ENCODE data around the gene WDR19. TPM values are rescaled to one million over a fixed set of nuclear protein-coding genes. Genes with fewer than 3 reads are reported as not detected.
A peak's percentile ranks its signal among the peaks of the same experiment; 100 is the strongest.
"Not testable (repeated sequence)": the region's sequence is repeated elsewhere in the genome, so short reads cannot be mapped to it uniquely, and the experiment has no call there.

Gene WDR19
- total RNA-seq, 1 donor from 2014 or later, result 24.9 TPM

DNA sequence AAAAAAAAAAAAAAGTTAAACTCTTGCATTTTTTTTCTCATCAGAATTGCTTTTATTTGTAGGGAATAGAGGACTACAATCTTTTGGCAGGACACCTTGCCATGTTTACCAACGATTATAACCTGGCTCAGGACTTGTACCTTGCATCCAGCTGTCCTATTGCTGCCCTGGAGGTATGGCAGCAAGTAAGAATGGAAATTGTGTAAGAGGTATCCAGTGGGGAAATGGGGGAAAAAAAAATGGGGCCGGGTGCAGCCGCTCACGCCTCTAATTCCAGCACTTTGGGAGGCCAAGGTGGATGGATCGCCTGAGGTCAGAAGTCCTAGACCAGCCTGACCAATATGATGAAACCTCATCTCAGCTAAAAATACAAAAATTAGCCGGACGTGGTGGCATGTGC lies 49.8 kb downstream of the WDR19 start:
- DNase-seq (ENCODE audit: low spot score), result peak; percentile 85
- ATAC-seq, result peak; percentile 78

DNA sequence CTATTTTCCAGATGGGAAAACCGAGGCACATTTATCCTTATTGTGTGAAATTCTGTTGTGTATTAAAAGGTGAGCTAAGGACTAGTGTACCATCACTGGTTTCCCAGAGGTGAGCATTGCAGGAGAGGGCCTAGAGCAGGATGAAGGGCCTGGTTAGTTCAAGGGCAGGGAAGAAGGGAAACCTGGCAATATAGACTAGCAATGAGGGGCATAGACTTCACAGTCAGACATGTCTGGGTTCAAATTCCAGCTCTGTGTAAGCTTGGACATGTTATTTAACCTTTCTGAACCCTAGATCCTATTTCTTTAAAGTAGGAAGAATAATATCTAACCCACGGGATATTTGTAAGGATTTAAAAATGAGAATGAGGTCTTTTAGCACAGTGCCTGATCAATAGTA lies 50.8 kb downstream of the WDR19 start:
- ATAC-seq (no peak), DNase-seq (ENCODE audit: low spot score) (no peak)

DNA sequence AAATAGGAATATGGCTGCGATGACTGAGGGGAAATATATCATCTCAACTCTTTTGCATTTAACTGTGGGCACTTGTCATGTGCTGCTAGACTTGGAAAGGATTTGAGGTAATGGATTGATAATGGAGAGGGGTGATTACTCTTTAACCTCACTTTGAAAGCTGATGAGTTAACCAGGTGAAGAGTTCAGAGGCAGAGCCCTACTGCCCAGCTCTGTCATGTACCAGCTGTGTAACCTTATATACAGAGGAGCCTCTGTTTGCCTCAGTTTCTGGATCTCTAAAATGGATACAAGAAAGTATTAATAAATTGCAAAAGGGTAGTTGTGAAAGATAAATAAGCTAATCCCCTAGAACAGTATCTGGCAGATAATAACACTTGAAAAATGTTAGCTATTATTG lies 51.5 kb downstream of the WDR19 start:
- ATAC-seq (peak; percentile 74), DNase-seq (ENCODE audit: low spot score) (no peak)

DNA sequence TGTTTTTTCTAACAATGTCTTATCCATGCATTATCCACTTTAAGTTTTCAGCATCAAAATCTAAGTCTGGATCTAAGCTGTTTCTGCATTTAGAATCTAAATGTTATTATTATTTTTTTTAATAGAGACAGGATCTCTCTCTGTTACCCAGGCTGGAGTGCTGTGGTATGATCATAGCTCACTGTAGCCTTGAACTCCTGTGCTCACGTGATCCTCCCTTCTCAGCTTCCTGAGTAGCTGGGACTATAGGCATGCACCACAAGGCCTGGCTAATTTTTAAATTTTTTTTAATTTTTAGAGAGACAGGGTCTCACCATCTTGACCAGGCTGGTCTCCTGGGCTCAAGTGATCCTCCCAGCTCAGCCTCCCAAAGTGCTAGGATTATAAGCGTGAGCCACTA lies 52.7 kb downstream of the WDR19 start:
- DNase-seq (ENCODE audit: low spot score) (no peak), ATAC-seq (no peak)

DNA sequence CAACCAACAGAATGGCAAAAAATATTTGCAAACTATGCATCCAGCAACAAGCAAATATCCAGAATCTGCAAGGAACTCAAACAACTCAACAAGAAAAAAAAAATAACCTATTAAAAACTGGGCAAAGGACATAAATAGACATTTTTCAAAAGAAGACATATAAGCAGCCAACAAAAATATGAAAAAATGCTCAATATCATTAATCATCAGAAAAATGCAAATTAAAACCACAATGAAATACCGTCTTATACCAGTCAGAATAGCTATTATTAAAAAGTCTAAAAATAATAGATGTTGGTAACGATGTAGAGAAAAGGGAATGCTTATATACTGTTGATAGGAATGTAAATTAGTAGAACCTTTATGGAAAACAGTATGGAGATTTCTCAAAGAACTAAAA lies 53.4 kb downstream of the WDR19 start:
- ATAC-seq, result no peak
- no peak for DNase-seq (ENCODE audit: low spot score)

DNA sequence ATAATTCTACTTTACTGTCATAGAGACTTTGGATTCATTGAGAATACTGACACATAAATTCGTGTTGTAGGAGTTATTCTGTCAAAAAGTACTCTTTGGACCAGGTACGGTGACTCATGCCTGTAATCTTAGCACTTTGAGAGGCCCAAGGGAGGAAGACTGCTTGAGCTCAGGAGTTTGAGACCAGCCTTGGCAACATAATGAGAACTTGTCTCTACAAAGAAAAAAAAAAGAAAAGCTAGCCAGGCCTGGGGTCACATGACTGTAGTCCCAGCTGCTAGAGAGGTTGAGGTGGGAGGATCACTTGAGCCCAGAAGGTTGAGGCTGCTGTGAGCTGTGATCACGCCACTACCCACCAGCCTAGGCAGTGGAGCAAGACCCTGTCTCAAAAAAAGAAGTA lies 54.9 kb downstream of the WDR19 start:
- no peak for ATAC-seq
- no peak for DNase-seq (ENCODE audit: low spot score)

DNA sequence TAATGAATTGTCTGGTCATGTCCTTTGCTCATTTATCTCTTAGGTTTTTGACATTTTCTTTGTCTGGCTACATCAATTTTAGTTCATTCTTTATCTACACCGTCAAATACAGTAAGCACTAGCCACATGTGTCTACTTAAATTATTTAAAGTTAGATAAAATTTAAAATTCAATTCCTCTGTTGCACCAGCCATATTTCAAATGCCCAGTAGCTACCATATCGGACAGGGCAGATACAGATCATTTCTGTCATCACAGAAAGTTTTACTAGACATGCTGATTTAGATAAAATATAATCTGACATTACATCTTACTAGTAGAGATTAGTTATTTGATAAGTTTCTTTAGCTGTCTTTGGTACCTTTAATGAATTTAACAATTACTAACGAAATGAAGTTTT lies 61.1 kb downstream of the WDR19 start:
- DNase-seq (ENCODE audit: low spot score) (no peak), ATAC-seq (no peak)

DNA sequence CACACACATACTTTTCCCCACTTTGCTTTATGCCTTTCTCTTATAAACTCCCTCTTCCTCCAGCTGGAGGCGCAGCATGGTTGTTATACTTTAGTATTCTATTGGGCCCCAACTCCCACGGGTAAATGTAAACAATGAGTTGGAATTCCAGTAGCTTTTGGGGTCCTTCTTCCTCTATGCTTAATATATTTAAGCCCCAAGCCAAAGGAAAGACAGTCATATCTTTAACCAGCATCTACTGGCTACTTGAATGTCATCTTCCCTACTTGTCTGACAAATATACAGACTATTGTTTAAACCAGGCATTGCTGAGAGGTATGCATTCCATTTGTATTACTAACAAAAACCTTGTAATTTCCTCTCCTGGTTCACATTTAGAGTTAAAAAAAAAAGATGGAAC lies 72.9 kb downstream of the WDR19 start:
- ATAC-seq, result no peak

DNA sequence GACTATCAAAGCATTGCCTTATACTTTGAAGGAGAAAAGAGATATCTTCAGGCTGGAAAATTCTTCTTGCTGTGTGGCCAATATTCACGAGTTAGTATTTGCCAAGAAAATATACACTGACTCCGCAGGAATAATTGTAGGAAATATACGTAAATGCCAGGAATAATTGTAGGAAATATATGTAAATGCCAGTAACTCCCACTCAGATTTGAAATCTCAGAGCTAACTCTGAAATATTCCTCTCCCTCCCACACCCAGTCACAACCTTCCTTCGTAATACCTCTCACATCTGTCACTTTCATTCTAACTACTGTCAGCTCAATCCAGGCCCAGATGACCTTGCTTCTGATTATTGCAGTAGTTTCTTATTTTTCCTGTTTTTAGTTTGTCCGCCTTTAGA lies 73.5 kb downstream of the WDR19 start:
- ATAC-seq (no peak), DNase-seq (ENCODE audit: low spot score) (no peak)

More for the DNA sequence above, 72.9 kb downstream of the WDR19 start:
- no peak for DNase-seq (ENCODE audit: low spot score)

DNA sequence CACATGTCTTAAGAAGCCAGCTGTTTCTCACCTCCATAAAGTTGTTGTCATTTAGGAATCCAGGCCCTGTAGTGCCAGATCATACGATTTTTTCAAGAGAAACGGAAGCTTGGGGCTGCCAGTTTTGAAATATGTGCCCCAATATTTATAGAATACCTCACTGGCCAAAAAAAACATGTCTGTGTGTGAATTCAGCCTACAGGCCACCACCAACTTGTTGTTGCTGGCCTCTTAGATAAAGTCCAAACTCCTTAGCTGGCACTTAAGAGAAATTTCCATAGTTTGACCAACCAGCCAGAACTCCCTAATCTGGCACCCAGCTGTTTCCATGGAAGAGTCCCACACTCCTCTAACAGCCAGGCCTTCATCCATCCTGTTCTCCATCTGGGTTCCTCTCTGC lies 74.1 kb downstream of the WDR19 start:
- no peak for ATAC-seq
- DNase-seq (ENCODE audit: low spot score), result no peak

DNA sequence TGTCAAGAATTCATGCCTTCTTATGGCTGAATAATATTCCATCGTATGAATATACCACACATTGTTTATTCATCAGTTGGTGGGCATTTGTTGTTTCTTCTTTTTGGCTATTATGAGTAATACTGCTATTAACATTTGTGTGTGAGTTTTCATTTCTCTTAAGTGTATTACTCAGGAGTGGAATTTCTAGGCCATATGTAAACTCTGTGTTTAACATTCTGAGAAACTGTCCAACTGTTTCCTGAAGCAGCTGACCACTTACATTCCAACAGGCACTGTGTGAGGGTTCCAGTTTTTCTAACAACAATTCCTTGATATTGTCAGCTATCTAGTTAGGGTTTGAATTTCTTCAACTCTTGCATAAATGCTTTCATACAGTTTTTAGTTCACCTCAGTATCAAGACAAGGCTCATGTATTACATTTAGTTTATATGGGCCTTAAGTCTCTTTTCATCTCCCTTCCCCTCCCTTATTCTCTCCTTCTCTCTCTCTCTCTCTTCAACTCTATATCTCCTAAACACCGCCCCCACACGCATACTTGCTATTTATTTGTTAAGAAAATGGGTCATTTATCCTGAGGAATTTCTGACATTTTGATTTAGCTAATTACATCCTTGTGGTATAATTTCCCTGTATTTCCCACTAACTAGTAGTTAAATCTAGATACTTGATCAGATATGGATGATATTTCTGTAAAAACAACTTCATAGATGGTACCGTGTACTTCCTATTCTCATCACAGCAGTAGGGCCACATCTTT lies 77.4 kb downstream of the WDR19 start:
- DNase-seq (ENCODE audit: low spot score) (no peak), ATAC-seq (no peak)

DNA sequence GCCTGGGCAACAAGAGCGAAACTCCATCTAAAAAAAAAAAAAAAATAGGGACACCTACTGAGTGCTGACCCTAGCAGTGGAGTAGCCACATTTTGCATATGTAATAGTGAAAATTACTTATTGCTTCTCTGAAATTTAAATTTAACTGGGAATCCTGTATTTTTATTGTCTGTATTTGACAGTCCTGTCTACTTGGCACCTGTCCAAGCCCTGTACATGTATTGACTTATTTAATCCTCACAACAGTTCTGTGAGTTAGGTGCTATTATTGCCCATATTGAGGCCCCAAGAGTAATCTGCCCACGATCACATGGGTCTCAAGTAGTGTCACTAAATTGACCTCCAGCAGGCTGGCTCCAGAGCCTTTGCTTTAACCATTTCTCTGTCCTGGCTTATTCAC lies 81.6 kb downstream of the WDR19 start:
- DNase-seq (ENCODE audit: low spot score) (no peak), ATAC-seq (no peak)

DNA sequence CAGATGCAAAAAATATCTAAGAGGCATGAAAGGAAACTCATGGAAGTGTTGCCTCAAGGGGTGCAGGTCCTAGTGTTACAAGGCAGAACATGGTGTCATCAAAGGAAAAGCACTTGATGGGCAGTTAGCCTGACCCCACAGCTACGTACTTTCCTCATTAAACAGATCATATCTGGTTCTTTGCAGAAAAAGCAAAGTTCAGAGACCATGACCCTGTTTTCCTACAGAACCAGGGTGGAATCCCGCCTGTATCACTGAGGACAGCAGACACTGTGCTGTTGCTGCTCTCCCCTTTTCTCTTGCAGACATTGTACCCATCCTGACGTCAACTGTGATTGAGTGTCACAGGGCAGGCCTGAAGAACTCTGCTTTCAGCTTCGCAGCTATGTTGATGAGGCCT lies 92.2 kb downstream of the WDR19 start:
- ATAC-seq, result no peak

DNA sequence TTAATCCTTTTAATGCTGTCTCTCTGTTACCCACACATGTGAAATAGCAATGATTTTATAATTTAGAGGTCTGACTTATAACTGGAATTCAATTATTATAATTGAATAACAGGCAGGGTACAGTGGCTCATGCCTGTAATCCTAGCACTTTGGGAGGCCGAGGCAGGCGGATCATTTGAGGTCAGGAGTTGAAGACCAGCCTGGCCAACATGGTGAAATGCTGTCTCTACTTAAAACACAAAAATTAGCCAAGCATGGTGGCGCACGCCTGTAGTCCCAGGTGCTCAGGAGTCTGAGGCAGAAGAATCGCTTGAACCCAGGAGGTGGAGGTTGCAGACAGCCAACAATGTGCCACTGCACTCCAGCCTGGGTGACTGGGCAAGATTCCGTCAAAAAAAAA lies 95.3 kb downstream of the WDR19 start:
- DNase-seq (ENCODE audit: low spot score); ATAC-seq: not testable (repeated sequence)

More for the DNA sequence above, 92.2 kb downstream of the WDR19 start:
- DNase-seq (ENCODE audit: low spot score), result no peak

DNA sequence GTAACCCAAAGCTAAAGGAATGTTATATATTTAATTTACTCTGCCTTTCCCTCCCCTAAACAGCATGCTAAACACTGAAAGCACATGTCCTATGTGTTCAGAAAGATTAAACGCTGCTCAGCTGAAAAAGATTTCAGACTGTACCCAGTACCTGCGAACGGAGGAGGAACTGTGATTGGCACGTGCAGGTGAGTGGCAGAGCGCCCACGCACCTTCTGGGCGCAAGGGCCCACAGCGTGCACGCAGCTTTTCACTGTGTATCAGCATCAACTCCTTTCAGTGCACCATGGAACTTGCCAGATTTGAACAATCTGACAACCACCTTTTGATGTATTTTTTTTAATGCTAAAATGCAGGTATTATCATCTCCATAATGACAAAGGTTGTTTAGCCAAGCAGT lies 96.1 kb downstream of the WDR19 start:
- ATAC-seq, result no peak
- DNase-seq (ENCODE audit: low spot score), result no peak

DNA sequence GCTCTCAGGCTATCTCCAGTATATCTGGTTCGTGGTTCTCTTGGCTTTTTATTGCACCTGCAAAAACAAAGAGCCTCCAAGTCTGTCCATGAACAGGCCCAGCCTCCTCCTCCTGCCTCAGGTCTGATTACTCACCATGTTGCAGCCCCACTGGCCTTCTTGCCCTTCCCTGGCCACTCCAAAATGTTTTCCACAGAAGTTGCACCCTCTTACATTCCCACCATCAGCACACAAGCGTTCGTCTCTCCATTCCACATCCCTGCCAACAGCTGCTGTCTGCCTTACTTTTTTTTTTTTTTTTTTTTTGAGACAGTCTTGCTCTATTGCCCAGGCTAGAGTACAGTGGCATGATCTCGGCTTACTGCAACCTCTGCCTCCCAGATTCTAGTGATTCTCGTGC lies 97.1 kb downstream of the WDR19 start:
- ATAC-seq, result peak; percentile 10
- DNase-seq (ENCODE audit: low spot score), result no peak

DNA sequence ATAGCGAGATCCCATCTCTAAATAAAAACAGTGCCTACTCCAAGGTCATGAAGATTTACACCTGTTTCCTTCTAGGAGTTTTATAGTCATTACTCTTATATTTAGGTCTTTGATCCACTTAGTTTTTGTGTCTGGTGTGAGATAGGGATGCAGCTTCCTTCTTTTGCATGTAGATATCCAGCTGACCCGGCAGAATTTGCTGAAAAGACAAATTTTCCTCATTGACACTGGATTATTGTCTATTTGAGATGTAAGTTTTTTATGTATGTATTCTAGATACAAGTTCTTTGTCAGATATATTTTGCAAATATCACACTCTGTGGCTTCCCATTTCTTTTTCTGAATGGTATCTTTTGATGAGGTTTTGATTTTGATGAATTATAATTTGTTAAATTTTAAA lies 98.4 kb downstream of the WDR19 start:
- no peak for ATAC-seq
- no peak for DNase-seq (ENCODE audit: low spot score)

DNA sequence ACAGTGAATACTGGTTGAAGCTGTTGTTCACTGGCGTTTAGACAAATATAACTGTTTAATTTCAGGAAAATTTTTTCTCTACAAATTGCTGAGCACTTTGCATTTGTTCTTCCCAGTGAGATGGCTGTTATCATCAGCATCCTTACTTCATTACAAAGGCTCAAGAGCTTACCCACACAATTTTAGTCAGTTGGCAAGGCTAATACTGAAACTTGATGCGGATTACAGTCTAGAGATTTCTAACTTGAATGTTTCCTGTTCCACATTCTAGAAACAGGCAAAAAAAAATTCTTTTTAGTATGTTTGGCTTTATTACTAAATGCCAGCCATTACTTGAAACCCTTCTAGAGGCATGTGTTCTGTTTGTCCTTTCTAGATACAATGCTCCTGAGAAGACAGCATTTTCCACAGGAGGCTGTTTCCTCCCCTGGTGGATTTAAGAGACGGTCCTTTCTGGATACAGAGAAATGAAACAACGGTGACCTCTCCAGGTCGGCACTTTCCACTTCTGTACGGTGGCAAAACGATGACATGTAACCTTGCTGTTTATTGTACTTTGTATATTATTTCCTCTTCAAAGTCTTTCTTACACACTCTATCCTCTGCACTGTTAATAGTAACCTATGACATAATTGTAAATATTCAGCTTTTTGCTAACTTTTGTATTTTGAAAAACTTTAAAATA lies 102.9 kb downstream of the WDR19 start:
- ATAC-seq (peak; percentile 32), DNase-seq (ENCODE audit: low spot score) (no peak)

DNA sequence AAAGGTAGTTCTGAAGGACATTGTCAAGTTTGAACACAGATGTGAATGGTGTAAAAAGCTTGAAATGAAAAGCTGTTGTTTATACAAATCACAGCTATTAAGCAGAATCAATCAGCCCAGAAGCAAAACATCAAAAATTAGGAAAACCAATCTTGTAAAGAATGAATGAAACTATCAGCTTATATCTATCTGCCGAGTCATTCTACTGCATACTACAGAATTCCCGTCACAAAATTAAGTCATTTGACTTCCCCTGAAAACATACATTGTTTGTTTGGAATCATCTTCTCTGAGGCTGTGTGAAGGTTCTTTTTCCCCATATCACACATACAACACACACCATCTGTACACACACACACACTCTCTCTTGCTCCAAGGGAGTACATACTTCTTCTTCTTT lies 103.5 kb downstream of the WDR19 start:
- DNase-seq (ENCODE audit: low spot score) (no peak), ATAC-seq (no peak)

DNA sequence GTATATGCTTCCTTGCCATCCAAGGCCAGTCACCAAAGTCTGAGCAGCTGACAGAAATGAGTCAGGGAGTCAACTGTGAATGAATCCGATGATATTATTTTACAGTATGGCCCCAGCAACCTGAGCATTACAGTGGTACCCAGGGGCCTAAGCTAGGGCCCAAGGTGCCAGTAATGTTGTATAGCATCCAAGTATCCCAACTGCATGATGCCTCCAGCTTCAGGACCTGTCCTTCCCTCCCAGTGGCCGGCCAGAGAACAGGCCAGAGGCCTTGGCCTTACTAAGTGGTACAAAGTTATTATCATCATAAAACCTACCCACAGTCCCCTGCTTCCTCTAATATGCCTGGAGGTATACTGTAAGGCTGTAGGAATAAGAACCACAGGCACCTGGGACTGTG lies 103.9 kb downstream of the WDR19 start:
- ATAC-seq (peak; percentile 25), DNase-seq (ENCODE audit: low spot score) (no peak)

DNA sequence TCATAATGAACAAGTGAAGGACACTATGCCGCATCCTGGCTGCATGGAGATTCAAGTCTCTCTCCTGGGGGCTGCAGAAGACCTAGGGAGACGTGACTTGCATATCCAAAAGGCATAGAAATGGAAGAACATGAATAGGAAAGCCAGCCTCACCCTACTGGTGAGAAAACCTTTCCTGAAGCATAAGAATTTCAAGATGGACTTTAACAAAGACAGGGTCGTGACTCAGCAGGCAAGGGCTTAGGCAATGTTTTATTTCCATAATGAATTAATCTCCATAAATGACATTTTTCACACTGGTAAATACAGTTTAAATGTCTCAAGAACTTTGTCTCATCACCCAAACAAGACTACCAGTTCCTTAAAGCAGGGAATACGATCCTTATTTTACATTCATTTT lies 104.9 kb downstream of the WDR19 start:
- no peak for ATAC-seq
- no peak for DNase-seq (ENCODE audit: low spot score)

DNA sequence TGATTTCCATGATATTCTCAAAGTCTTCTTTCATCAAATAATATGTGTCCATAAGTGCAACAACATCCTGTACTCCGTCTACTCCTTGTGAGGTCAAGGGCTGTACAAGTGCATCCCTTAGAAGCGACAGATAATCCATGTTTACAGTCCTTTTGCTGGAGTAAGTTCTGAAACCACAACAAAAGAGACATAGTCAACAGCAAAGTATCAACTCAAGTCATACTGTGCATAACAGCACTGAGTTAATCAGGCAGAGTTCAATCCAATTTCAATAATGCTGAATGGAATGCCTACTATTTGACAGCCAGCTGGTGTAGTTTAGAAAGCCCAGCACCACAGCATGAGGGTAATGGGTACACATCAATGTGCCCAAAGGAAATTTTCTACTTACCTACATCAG lies 109.4 kb downstream of the WDR19 start:
- DNase-seq (ENCODE audit: low spot score) (no peak), ATAC-seq (no peak)

DNA sequence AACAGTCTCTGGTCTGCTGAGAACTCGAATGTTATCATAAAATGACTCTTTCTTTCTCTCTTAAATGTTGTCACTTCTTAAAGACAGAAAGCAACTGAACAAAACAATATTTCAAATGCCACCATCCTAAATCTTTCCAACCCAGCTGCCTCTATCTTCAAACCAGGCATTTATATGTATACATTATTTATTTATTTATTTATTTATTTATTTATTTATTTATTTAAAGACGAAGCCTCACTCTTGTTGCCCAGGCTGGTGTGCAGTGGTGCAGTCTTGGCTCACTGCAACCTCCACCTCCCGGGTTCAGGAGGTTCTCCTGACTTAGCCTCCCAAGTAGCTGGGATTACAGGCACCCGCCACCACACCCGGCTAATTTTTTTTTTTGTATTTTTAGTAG lies 110.1 kb downstream of the WDR19 start:
- ATAC-seq; DNase-seq (ENCODE audit: low spot score): not testable (repeated sequence)
